ENCODE measurements around the gene ZP4.
A peak's percentile ranks its signal among the peaks of the same experiment; 100 is the strongest.

ZP4 gene

GRCh38 chr1:237864338-237865244, 26.1 kb downstream of the ZP4 start:
- Histone ChIP-seq H3K4me1 (ENCODE audit: control extremely low read depth in 1 of 4, control insufficient read depth in 4 of 4, insufficient read depth in 4 of 4, low read length in 3 of 4) (peaks cover 0 to 10% (median 9%) of the 10 kb centered on the region in 4 experiments), H3K4me3 (ENCODE audit: control insufficient read depth in 1 of 7, extremely low read depth in 1 of 7, insufficient read depth in 4 of 7, low read depth in 2 of 7, low read length in 6 of 7) (peak overlapping the region; percentile 15 to 74 (median 54)), H3K27ac (ENCODE audit: insufficient read depth in 1 of 2, low read depth in 1 of 2, low read length in 2 of 2, poor library complexity in 1 of 2, severe bottlenecking in 2 of 2) (no peak overlapping the region), H3K36me3 (ENCODE audit: control insufficient read depth in 4 of 4, insufficient read depth in 4 of 4, low read length in 3 of 4) (no peaks in the 10 kb centered on the region), H3K9me3 (ENCODE audit: control extremely low read depth in 1 of 5, control insufficient read depth in 4 of 5, insufficient read depth in 2 of 5, low read depth in 1 of 5, low read length in 4 of 5) (no peaks in the 10 kb centered on the region), H3K27me3 (replicated peaks in 2 of 5; ENCODE audit: control insufficient read depth in 4 of 5, insufficient read depth in 5 of 5, low read length in 4 of 5) (no peaks in the 10 kb centered on the region)
- WGBS (ENCODE audit: insufficient coverage): 3% methylated on average over 18 of the region's 25 CpGs
- ChIA-PET CTCF (interaction anchor here (0.6 to 6.2 kb wide), 24 partner anchors 7 to 1136 kb away, joined by 3 to 53 read pairs (median 3); no protein-coding TSS in a partner anchor), POLR2A (no interaction called here)
- peak; percentile 38 to 63 (median 60) for DNase-seq

- H3K4me3 ChIP-seq (ENCODE audit: control insufficient read depth in 1 of 7, extremely low read depth in 1 of 7, insufficient read depth in 4 of 7, low read depth in 2 of 7, low read length in 6 of 7): no peak overlapping the region
- no peaks in the 10 kb centered on the region for H3K27me3 ChIP-seq (replicated peaks in 2 of 5; ENCODE audit: control insufficient read depth in 4 of 5, insufficient read depth in 5 of 5, low read length in 4 of 5)
- CTCF ChIA-PET: interaction anchor here (0.8 to 6.2 kb wide), 11 partner anchors 9 to 1089 kb away, joined by 3 to 53 read pairs (median 5); no protein-coding TSS in a partner anchor
- DNase-seq: no peak
- H3K9me3 ChIP-seq (ENCODE audit: control extremely low read depth in 1 of 5, control insufficient read depth in 4 of 5, insufficient read depth in 2 of 5, low read depth in 1 of 5, low read length in 4 of 5): no peaks in the 10 kb centered on the region
- H3K27ac ChIP-seq (ENCODE audit: insufficient read depth in 1 of 2, low read depth in 1 of 2, low read length in 2 of 2, poor library complexity in 1 of 2, severe bottlenecking in 2 of 2): no peak overlapping the region
- H3K36me3 ChIP-seq (ENCODE audit: control insufficient read depth in 4 of 4, insufficient read depth in 4 of 4, low read length in 3 of 4): no peaks in the 10 kb centered on the region
- WGBS (ENCODE audit: insufficient coverage): 90% methylated on average over 2 of the region's 2 CpGs
- POLR2A ChIA-PET: no interaction called here
- H3K4me1 ChIP-seq (ENCODE audit: control extremely low read depth in 1 of 4, control insufficient read depth in 4 of 4, insufficient read depth in 4 of 4, low read length in 3 of 4): peaks cover 0 to 10% (median 9%) of the 10 kb centered on the region in 4 experiments
These were observed 27.5 kb downstream of the ZP4 start for GRCh38 chr1:237863234-237863633.

- CTCF ChIA-PET: interaction anchor here (3.3 to 6.2 kb wide), 2 partner anchors 8 to 1090 kb away, joined by 39 to 53 read pairs; no protein-coding TSS in a partner anchor
- POLR2A ChIA-PET: no interaction called here
- WGBS (ENCODE audit: insufficient coverage): 81% methylated on average over 3 of the region's 8 CpGs
These were observed 28.8 kb downstream of the ZP4 start for GRCh38 chr1:237861944-237862343.

GRCh38 chr1:237858992-237859391, 31.7 kb downstream of the ZP4 start:
- Histone ChIP-seq H3K27me3 (replicated peaks in 2 of 5; ENCODE audit: control insufficient read depth in 4 of 5, insufficient read depth in 5 of 5, low read length in 4 of 5) (no peaks in the 10 kb centered on the region), H3K27ac (ENCODE audit: insufficient read depth in 1 of 2, low read depth in 1 of 2, low read length in 2 of 2, poor library complexity in 1 of 2, severe bottlenecking in 2 of 2) (no peak overlapping the region), H3K36me3 (ENCODE audit: control insufficient read depth in 4 of 4, insufficient read depth in 4 of 4, low read length in 3 of 4) (no peaks in the 10 kb centered on the region), H3K4me3 (ENCODE audit: control insufficient read depth in 1 of 7, extremely low read depth in 1 of 7, insufficient read depth in 4 of 7, low read depth in 2 of 7, low read length in 6 of 7) (no peak overlapping the region), H3K4me1 (ENCODE audit: control extremely low read depth in 1 of 4, control insufficient read depth in 4 of 4, insufficient read depth in 4 of 4, low read length in 3 of 4) (peaks cover 0 to 3% (median under 1%) of the 10 kb centered on the region in 4 experiments), H3K9me3 (ENCODE audit: control extremely low read depth in 1 of 5, control insufficient read depth in 4 of 5, insufficient read depth in 2 of 5, low read depth in 1 of 5, low read length in 4 of 5) (no peaks in the 10 kb centered on the region)
- ChIA-PET POLR2A (no interaction called here), CTCF (interaction anchor here (0.9 to 2.3 kb wide), 3 partner anchors 8 to 16 kb away, joined by 3 to 9 read pairs (median 3); no protein-coding TSS in a partner anchor)
- WGBS (ENCODE audit: insufficient coverage): 90% methylated on average over 3 of the region's 4 CpGs
- DNase-seq: no peak

More at GRCh38 chr1:237861944-237862343, 28.8 kb downstream of the ZP4 start:
- peaks cover 0 to 10% (median 9%) of the 10 kb centered on the region in 4 experiments for H3K4me1 ChIP-seq (ENCODE audit: control extremely low read depth in 1 of 4, control insufficient read depth in 4 of 4, insufficient read depth in 4 of 4, low read length in 3 of 4)
- DNase-seq: no peak
- H3K27me3 ChIP-seq (replicated peaks in 2 of 5; ENCODE audit: control insufficient read depth in 4 of 5, insufficient read depth in 5 of 5, low read length in 4 of 5): no peaks in the 10 kb centered on the region
- no peaks in the 10 kb centered on the region for H3K9me3 ChIP-seq (ENCODE audit: control extremely low read depth in 1 of 5, control insufficient read depth in 4 of 5, insufficient read depth in 2 of 5, low read depth in 1 of 5, low read length in 4 of 5)
- H3K36me3 ChIP-seq (ENCODE audit: control insufficient read depth in 4 of 4, insufficient read depth in 4 of 4, low read length in 3 of 4): no peaks in the 10 kb centered on the region
- no peak overlapping the region for H3K27ac ChIP-seq (ENCODE audit: insufficient read depth in 1 of 2, low read depth in 1 of 2, low read length in 2 of 2, poor library complexity in 1 of 2, severe bottlenecking in 2 of 2)
- H3K4me3 ChIP-seq (ENCODE audit: control insufficient read depth in 1 of 7, extremely low read depth in 1 of 7, insufficient read depth in 4 of 7, low read depth in 2 of 7, low read length in 6 of 7): no peak overlapping the region

- no peak for DNase-seq
- Histone ChIP-seq H3K27ac (ENCODE audit: insufficient read depth in 1 of 2, low read depth in 1 of 2, low read length in 2 of 2, poor library complexity in 1 of 2, severe bottlenecking in 2 of 2) (no peak overlapping the region), H3K27me3 (replicated peaks in 2 of 5; ENCODE audit: control insufficient read depth in 4 of 5, insufficient read depth in 5 of 5, low read length in 4 of 5) (no peaks in the 10 kb centered on the region), H3K4me3 (ENCODE audit: control insufficient read depth in 1 of 7, extremely low read depth in 1 of 7, insufficient read depth in 4 of 7, low read depth in 2 of 7, low read length in 6 of 7) (no peak overlapping the region), H3K9me3 (ENCODE audit: control extremely low read depth in 1 of 5, control insufficient read depth in 4 of 5, insufficient read depth in 2 of 5, low read depth in 1 of 5, low read length in 4 of 5) (no peaks in the 10 kb centered on the region), H3K36me3 (ENCODE audit: control insufficient read depth in 4 of 4, insufficient read depth in 4 of 4, low read length in 3 of 4) (no peaks in the 10 kb centered on the region), H3K4me1 (ENCODE audit: control extremely low read depth in 1 of 4, control insufficient read depth in 4 of 4, insufficient read depth in 4 of 4, low read length in 3 of 4) (no peaks in the 10 kb centered on the region)
- POLR2A ChIA-PET: no interaction called here
- CTCF ChIA-PET: interaction anchor here (0.5 to 1.4 kb wide), 2 partner anchors 18 to 1096 kb away, joined by 3 read pairs; no protein-coding TSS in a partner anchor
- WGBS (ENCODE audit: insufficient coverage): 100% methylated on average over 4 of the region's 7 CpGs
These were observed 33.3 kb downstream of the ZP4 start for GRCh38 chr1:237857455-237857854.

- H3K27ac ChIP-seq (ENCODE audit: insufficient read depth in 1 of 2, low read depth in 1 of 2, low read length in 2 of 2, poor library complexity in 1 of 2, severe bottlenecking in 2 of 2): no peak overlapping the region
- CTCF ChIA-PET: interaction anchor here (1.7 to 6.3 kb wide), 3 partner anchors 12 to 20 kb away, joined by 4 to 53 read pairs (median 7); no protein-coding TSS in a partner anchor
These were observed 38.4 kb downstream of the ZP4 start for GRCh38 chr1:237852342-237852741.

More at GRCh38 chr1:237852342-237852741, 38.4 kb downstream of the ZP4 start:
- WGBS (ENCODE audit: insufficient coverage): 20% methylated on average over 1 of the region's 3 CpGs
- Histone ChIP-seq H3K4me3 (ENCODE audit: control insufficient read depth in 1 of 7, extremely low read depth in 1 of 7, insufficient read depth in 4 of 7, low read depth in 2 of 7, low read length in 6 of 7) (no peak overlapping the region), H3K4me1 (ENCODE audit: control extremely low read depth in 1 of 4, control insufficient read depth in 4 of 4, insufficient read depth in 4 of 4, low read length in 3 of 4) (no peaks in the 10 kb centered on the region), H3K27me3 (replicated peaks in 2 of 5; ENCODE audit: control insufficient read depth in 4 of 5, insufficient read depth in 5 of 5, low read length in 4 of 5) (no peaks in the 10 kb centered on the region), H3K36me3 (ENCODE audit: control insufficient read depth in 4 of 4, insufficient read depth in 4 of 4, low read length in 3 of 4) (no peaks in the 10 kb centered on the region), H3K9me3 (ENCODE audit: control extremely low read depth in 1 of 5, control insufficient read depth in 4 of 5, insufficient read depth in 2 of 5, low read depth in 1 of 5, low read length in 4 of 5) (no peaks in the 10 kb centered on the region)
- POLR2A ChIA-PET: no interaction called here
- no peak for DNase-seq

All from common myeloid progenitor, CD34-positive (primary cell).